Activated CD8-positive, alpha-beta T cell treated with anti-CD3 and anti-CD28 coated beads for 36 hours (primary cell): Measurements from ENCODE around the gene FBXO40. TPM values are rescaled to one million over a fixed set of nuclear protein-coding genes. Genes with fewer than 3 reads are reported as not detected.

Experiments
- ATAC-seq: fragments of 200-7000 bp; cut with Tn5 transposase; one replicate; pipeline ENCODE4 v1.10.0; 2021; ENCODE audit warnings: mild to moderate bottlenecking, moderate library complexity
- CTCF ChIA-PET: fragments of 350-600 bp; sonication (Branson Sonifier 250); formaldehyde crosslinking; loops from one replicate; lab custom pipeline; 2021; ENCODE audit warnings: antibody characterized with exemption; lab: Charles Lee
- POLR2A ChIA-PET: fragments of 350-600 bp; sonication (Branson Sonifier 250); formaldehyde crosslinking; loops from one replicate; lab custom pipeline; 2021; ENCODE audit warnings: antibody characterized with exemption; lab: Charles Lee
- DNase-seq: peaks from one replicate; pipeline ENCODE4 v3.0.0-alpha.2; 2020
- H3K27ac Mint-ChIP-seq: one replicate; pipeline ENCODE4 v1.8.0; 2021; ENCODE audit warnings: mild to moderate bottlenecking, mixed read lengths
- H3K27me3 Mint-ChIP-seq: one replicate; pipeline ENCODE4 v1.8.0; 2021; ENCODE audit warnings: mixed read lengths
- H3K36me3 Mint-ChIP-seq: one replicate; pipeline ENCODE4 v1.8.0; 2021; ENCODE audit warnings: low read depth, mixed read lengths
- H3K4me1 Mint-ChIP-seq: one replicate; pipeline ENCODE4 v1.8.0; 2021; ENCODE audit warnings: low read depth, mixed read lengths
- H3K4me3 Mint-ChIP-seq: one replicate; pipeline ENCODE4 v1.8.0; 2021; ENCODE audit warnings: mild to moderate bottlenecking, moderate library complexity, mixed read lengths
- H3K9me3 Mint-ChIP-seq: one replicate; pipeline ENCODE4 v1.8.0; 2021; ENCODE audit warnings: mixed read lengths
- CTCF ChIP-seq: fragments of 200-600 bp; IDR thresholded peaks from one replicate; pipeline ENCODE4 v1.8.0; 2022; ENCODE audit warnings: antibody characterized with exemption, mild to moderate bottlenecking
- intact Hi-C: fragments of 100-400 bp; cut with micrococcal nuclease; formaldehyde crosslinking; loops from one replicate; pipeline ENCODE4 v1.10.0; 2022
- total RNA-seq, 2 experiments: library from RNA; stranded (reverse); gene quantifications; one replicate each; pipeline ENCODE4 v1.2.3, GENCODE V29; 2021

Gene FBXO40
- total RNA-seq, 2 experiments from 2014 or later = not detected

GRCh38 chr3:121665488-121665887, 72.3 kb downstream of the FBXO40 start:
- no peaks in the 10 kb centered on the region for H3K27me3 Mint-ChIP-seq
- intact Hi-C loops = no loop called here
- peaks cover 10% of the 10 kb centered on the region for H3K4me1 Mint-ChIP-seq
- no peaks in the 10 kb centered on the region for H3K9me3 Mint-ChIP-seq
- no peak overlapping the region for H3K27ac Mint-ChIP-seq
- POLR2A ChIA-PET = interaction anchor here (0.6 kb wide), 1 partner anchor 217 kb away, joined by 4 read pairs; no protein-coding TSS in a partner anchor
- TF ChIP-seq CTCF = no peak
- CTCF ChIA-PET = no interaction called here
- H3K4me3 Mint-ChIP-seq = no peak overlapping the region
- no peak for DNase-seq
- ATAC-seq = no peak
- H3K36me3 Mint-ChIP-seq = peaks cover 20% of the 10 kb centered on the region

- Mint-ChIP-seq H3K36me3 (peaks cover 24% of the 10 kb centered on the region), H3K27ac (no peak overlapping the region), H3K4me3 (no peak overlapping the region), H3K4me1 (no peaks in the 10 kb centered on the region), H3K27me3 (no peaks in the 10 kb centered on the region), H3K9me3 (no peaks in the 10 kb centered on the region)
- intact Hi-C loops = no loop called here
- ChIA-PET CTCF (no interaction called here), POLR2A (no interaction called here)
- no peak for TF ChIP-seq CTCF
- no peak for DNase-seq
- ATAC-seq = no peak
Measured at GRCh38 chr3:121667333-121667732, 74.2 kb downstream of the FBXO40 start.

- Mint-ChIP-seq H3K27me3 (no peaks in the 10 kb centered on the region), H3K9me3 (no peaks in the 10 kb centered on the region), H3K4me3 (no peak overlapping the region), H3K36me3 (peaks cover 27% of the 10 kb centered on the region), H3K4me1 (no peaks in the 10 kb centered on the region), H3K27ac (no peak overlapping the region)
- POLR2A ChIA-PET = interaction anchor here (1.0 kb wide), 1 partner anchor 117 kb away, joined by 3 read pairs; no protein-coding TSS in a partner anchor
- CTCF ChIA-PET = no interaction called here
- DNase-seq (no peak), ATAC-seq (no peak)
- intact Hi-C loops = no loop called here
- TF ChIP-seq CTCF = no peak
Measured at GRCh38 chr3:121670676-121671075, 77.5 kb downstream of the FBXO40 start.

DNA sequence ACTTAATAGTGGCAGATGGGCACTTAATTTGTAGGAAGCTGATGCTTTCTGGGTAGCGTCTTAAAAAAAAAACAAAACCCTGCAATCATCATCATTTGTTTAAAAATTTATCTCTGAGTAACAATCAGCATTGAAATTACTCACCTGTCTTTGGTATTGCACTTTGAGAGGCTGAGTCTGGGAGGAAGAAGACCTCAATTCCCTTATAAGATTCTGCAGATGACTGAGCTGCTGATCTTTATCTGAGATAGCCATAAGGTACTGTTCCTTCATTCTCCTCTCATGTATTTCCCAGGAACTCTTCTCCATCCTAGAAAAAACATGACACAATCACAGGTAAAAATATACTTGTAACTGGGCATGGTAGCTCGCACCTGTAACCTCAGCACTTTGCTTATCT, 84.0 kb downstream of the FBXO40 start:
- POLR2A ChIA-PET = interaction anchor here (0.7 to 1.6 kb wide), 2 partner anchors 10 to 16 kb away, joined by 3 to 4 read pairs; partner anchors contain the start of gene HCLS1
- no peak overlapping the region for H3K4me3 Mint-ChIP-seq

More for the DNA sequence above, 84.0 kb downstream of the FBXO40 start:
- H3K27me3 Mint-ChIP-seq = no peaks in the 10 kb centered on the region
- TF ChIP-seq CTCF = no peak
- H3K36me3 Mint-ChIP-seq = peaks cover 30% of the 10 kb centered on the region
- DNase-seq (no peak), ATAC-seq (no peak)
- CTCF ChIA-PET = interaction anchor here (0.9 kb wide), 1 partner anchor 15 kb away, joined by 3 read pairs; no protein-coding TSS in a partner anchor
- H3K9me3 Mint-ChIP-seq = no peaks in the 10 kb centered on the region
- no peaks in the 10 kb centered on the region for H3K4me1 Mint-ChIP-seq
- H3K27ac Mint-ChIP-seq = no peak overlapping the region
- intact Hi-C loops = no loop called here

Other genes starting within 250 kb of the FBXO40 start
- gene POLQ, start 47.4 kb upstream of the FBXO40 start, total RNA-seq = 10 to 100 TPM; 22.0 to 23.6 TPM
- gene ARGFX, start 25.4 kb upstream of the FBXO40 start, total RNA-seq = not detected
- gene HCLS1, start 67.5 kb downstream of the FBXO40 start, total RNA-seq = 100 to 1,000 TPM; 196 to 199 TPM
- 10 to 100 TPM; 15.0 to 16.4 TPM for gene GOLGB1, start 156.4 kb downstream of the FBXO40 start, total RNA-seq
- gene IQCB1, start 241.7 kb downstream of the FBXO40 start, total RNA-seq = 10 to 100 TPM; 45.4 to 51.6 TPM
- gene EAF2, start 241.8 kb downstream of the FBXO40 start, total RNA-seq = 10 to 100 TPM; 13.4 to 14.4 TPM